Measurements from ENCODE around the gene SLC15A2.

GRCh38 chr3:121869736-121870135, 24.5 kb upstream of the SLC15A2 start:
- no peak for TF ChIP-seq POLR2AphosphoS5 (IDR thresholded peaks at IDR 0.05; ENCODE audit: low read depth, low read length)
- TF ChIP-seq POLR2A (IDR thresholded peaks at IDR 0.05; ENCODE audit: low read depth, low read length) = no peak
